AG04450 (cell line): ENCODE measurements around the gene ZNF280D. TPM values are rescaled to one million over a fixed set of nuclear protein-coding genes. Genes with fewer than 3 reads are reported as not detected.

Experiments used
- CTCF ChIA-PET: fragments of 300-600, 350-600 bp; formaldehyde crosslinking; extraction: SDS; loops from one replicate; lab custom pipeline; 2022; ENCODE audit warnings: antibody characterized with exemption, inconsistent platforms; lab: Charles Lee
- POLR2A ChIA-PET: fragments of 350-600 bp; formaldehyde crosslinking; extraction: SDS; loops from one replicate; lab custom pipeline; 2021; ENCODE audit warnings: antibody characterized with exemption, inconsistent platforms; lab: Yijun Ruan, JAX
- DNase-seq: peaks from one replicate; pipeline ENCODE4 v3.0.0-alpha.2; 2011; ENCODE audit warnings: low read depth, low spot score
- H3K27ac ChIP-seq: one replicate; pipeline ENCODE4 v1.5.1; 2012; ENCODE audit warnings: low read depth, low read length, control low read depth
- H3K27me3 ChIP-seq: one replicate; pipeline ENCODE4 v1.6.0; 2012; ENCODE audit warnings: low read length; ENCODE audit not compliant: control insufficient read depth, insufficient read depth
- H3K4me3 ChIP-seq: 2 replicates; pipeline ENCODE4 v1.5.1; 2011; ENCODE audit warnings: mild to moderate bottlenecking, low read depth, low read length, control low read depth
- H3K9me3 ChIP-seq: 2 replicates; pipeline ENCODE4 v1.5.1; 2012; ENCODE audit warnings: low read length; ENCODE audit not compliant: control insufficient read depth, insufficient read depth
- polyA plus RNA-seq: library from polyadenylated mRNA; depleted of rRNA; stranded (reverse); fragments of >200 nt; gene quantifications from 2 replicates; pipeline ENCODE4 v1.2.3, GENCODE V29; 2011
- TF ChIP-seq, protein P1 (sequence below): IDR thresholded peaks from 2 replicates; pipeline ENCODE4 v1.5.1; 2011; ENCODE audit warnings: low read depth, low read length, control low read depth, inconsistent platforms

Gene ZNF280D
- polyA plus RNA-seq, 1 experiment: 17.6 TPM

GRCh38 chr15:56778761-56779160 is 45.5 kb upstream of the ZNF280D start:
- TF ChIP-seq, protein P1, sequence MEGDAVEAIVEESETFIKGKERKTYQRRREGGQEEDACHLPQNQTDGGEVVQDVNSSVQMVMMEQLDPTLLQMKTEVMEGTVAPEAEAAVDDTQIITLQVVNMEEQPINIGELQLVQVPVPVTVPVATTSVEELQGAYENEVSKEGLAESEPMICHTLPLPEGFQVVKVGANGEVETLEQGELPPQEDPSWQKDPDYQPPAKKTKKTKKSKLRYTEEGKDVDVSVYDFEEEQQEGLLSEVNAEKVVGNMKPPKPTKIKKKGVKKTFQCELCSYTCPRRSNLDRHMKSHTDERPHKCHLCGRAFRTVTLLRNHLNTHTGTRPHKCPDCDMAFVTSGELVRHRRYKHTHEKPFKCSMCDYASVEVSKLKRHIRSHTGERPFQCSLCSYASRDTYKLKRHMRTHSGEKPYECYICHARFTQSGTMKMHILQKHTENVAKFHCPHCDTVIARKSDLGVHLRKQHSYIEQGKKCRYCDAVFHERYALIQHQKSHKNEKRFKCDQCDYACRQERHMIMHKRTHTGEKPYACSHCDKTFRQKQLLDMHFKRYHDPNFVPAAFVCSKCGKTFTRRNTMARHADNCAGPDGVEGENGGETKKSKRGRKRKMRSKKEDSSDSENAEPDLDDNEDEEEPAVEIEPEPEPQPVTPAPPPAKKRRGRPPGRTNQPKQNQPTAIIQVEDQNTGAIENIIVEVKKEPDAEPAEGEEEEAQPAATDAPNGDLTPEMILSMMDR: no peak
- Histone ChIP-seq H3K4me3 (no peak overlapping the region), H3K9me3 (peaks cover 5% of the 10 kb centered on the region; the same call in 1 of the 2 replicates), H3K27me3 (no peaks in the 10 kb centered on the region), H3K27ac (no peak overlapping the region)
- ChIA-PET CTCF (no interaction called here), POLR2A (no interaction called here)
- DNase-seq: no peak

GRCh38 chr15:56776839-56777238 is 43.5 kb upstream of the ZNF280D start:
- no peak for DNase-seq
- ChIA-PET POLR2A (no interaction called here), CTCF (no interaction called here)
- peaks cover 5% of the 10 kb centered on the region; the same call in 1 of the 2 replicates for H3K9me3 ChIP-seq
- H3K27me3 ChIP-seq: no peaks in the 10 kb centered on the region
- no peak overlapping the region for H3K4me3 ChIP-seq
- H3K27ac ChIP-seq: no peak overlapping the region
- TF ChIP-seq, protein P1: no peak

- DNase-seq: no peak
- Histone ChIP-seq H3K4me3 (no peak overlapping the region), H3K27me3 (no peaks in the 10 kb centered on the region), H3K27ac (no peak overlapping the region), H3K9me3 (peaks cover 5% of the 10 kb centered on the region; the same call in 1 of the 2 replicates)
- TF ChIP-seq, protein P1: no peak
- CTCF ChIA-PET: interaction anchor here (1.3 kb wide), 1 partner anchor 47 kb away, joined by 3 read pairs; no protein-coding TSS in a partner anchor
- POLR2A ChIA-PET: no interaction called here
These were observed 42.3 kb upstream of the ZNF280D start for GRCh38 chr15:56775641-56776040.

DNA sequence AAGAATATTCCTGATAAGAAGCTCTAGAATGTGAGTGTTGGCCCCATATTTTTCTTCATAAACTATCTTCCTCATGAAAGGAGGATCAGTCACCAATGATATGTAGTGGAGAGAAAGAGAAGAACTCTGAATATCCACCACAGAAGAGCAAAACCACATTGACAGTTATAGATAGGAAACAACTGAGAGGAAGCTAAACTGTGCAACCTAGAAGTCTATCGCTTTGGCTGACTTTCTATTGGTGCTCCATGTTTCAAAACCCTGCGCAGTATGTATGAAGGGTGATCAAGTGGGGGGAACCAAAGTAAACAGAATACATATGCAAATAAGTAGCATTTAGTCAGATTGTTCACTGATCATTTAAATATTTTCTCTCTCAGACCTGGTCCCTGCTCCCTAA is 41.0 kb upstream of the ZNF280D start:
- POLR2A ChIA-PET: no interaction called here
- CTCF ChIA-PET: interaction anchor here (1.1 to 1.4 kb wide), 2 partner anchors 278 to 283 kb away, joined by 3 to 5 read pairs; no protein-coding TSS in a partner anchor
- DNase-seq: no peak
- Histone ChIP-seq H3K27ac (no peak overlapping the region), H3K4me3 (no peak overlapping the region), H3K27me3 (no peaks in the 10 kb centered on the region), H3K9me3 (peaks cover 2% of the 10 kb centered on the region; the same call in 1 of the 2 replicates)
- TF ChIP-seq, protein P1: no peak

DNA sequence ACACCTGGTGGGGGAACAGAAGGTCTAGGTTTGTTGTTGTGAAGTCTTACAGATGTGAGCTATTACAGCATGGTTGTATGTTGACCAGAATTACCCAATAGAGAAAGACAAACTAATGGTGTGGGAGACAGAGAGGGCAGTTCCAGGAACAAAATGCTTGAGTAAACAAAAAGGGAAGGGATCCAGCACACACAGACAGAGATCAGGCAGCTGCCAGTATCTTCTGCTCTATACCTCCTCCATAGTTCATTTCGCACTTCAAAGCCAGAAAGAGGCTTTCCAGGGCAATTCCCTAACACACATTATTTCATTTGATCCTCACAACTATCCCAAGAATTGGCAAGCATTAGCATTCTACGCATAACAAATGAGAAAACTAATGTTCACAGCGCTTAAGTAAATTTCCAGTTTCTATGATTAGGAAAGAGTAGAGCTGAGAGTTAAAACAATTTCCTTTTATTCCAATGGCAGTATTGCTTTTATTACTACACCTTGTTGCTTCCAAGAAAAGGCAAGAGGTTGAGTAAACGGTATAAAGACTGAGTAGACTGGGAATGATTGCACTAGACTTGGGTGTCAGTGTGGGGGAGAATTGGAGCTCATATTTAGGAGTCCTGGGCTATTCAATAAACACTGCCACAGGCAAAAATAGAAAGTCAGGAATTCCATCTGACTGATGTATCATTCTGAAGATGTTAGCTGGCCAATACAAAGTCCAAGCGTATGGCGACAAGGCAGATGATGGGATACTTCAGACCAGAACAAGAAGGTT is 39.7 kb upstream of the ZNF280D start:
- Histone ChIP-seq H3K4me3 (no peak overlapping the region), H3K27ac (no peak overlapping the region), H3K27me3 (no peaks in the 10 kb centered on the region), H3K9me3 (no peaks in the 10 kb centered on the region)
- CTCF ChIA-PET: interaction anchor here (0.7 to 1.4 kb wide), 5 partner anchors 13 to 282 kb away, joined by 3 to 5 read pairs (median 3); no protein-coding TSS in a partner anchor
- DNase-seq: no peak
- POLR2A ChIA-PET: interaction anchor here (0.5 to 1.4 kb wide), 5 partner anchors 14 to 53 kb away, joined by 3 to 6 read pairs (median 4); partner anchors contain the start of gene ZNF280D
- TF ChIP-seq, protein P1: no peak
